ENCODE measurements around the gene PHACTR1.

DNA sequence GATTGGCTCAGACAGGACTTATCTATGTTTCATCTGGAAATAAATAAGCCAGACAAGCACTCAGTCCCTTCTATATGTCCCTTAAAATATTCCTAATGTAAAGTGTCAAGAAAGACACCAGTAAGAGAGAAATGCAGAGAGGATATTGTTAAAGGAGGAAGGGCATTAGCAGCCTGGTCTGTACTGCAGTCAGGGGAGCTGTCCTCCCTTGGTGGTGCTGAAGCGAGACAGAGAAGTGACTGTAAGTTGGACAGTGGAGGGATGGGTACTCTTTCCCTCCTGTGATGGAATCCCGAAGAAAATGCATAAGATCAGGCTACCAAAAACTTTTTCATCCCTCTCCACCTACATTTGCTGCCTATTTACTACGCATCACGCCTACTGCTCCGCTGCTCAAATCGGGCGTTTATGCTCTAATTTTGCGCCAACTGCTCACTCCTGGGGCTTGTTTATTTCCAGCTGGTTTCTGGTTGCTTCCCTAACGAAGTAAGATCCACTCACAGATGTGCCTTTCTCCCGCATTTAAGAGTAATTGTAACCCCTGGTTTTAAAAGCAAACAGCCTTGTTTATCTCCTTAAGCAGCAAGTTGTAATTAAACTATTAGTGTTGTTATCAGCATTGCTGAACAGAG, 35.2 kb downstream of the PHACTR1 start:
- TF ChIP-seq, protein P1, sequence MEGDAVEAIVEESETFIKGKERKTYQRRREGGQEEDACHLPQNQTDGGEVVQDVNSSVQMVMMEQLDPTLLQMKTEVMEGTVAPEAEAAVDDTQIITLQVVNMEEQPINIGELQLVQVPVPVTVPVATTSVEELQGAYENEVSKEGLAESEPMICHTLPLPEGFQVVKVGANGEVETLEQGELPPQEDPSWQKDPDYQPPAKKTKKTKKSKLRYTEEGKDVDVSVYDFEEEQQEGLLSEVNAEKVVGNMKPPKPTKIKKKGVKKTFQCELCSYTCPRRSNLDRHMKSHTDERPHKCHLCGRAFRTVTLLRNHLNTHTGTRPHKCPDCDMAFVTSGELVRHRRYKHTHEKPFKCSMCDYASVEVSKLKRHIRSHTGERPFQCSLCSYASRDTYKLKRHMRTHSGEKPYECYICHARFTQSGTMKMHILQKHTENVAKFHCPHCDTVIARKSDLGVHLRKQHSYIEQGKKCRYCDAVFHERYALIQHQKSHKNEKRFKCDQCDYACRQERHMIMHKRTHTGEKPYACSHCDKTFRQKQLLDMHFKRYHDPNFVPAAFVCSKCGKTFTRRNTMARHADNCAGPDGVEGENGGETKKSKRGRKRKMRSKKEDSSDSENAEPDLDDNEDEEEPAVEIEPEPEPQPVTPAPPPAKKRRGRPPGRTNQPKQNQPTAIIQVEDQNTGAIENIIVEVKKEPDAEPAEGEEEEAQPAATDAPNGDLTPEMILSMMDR (conservative IDR thresholded peaks at IDR 0.05; ENCODE audit: low read depth, low read length): no peak
- TF ChIP-seq EZH2phosphoT487 (IDR thresholded peaks at IDR 0.05; ENCODE audit: borderline replicate concordance, low read length): no peak
- no peak for TF ChIP-seq EZH2 (IDR thresholded peaks at IDR 0.05; ENCODE audit: low read length, unreplicated experiment)

All from PC-3 (cell line).